Upper lobe of left lung (tissue), 6 donors: ENCODE data around the gene NOS1AP. TPM values are rescaled to one million over a fixed set of nuclear protein-coding genes. Genes with fewer than 3 reads are reported as not detected.

Experiments used
- ATAC-seq, 2 donors: fragments of 200-7000 bp; cut with Tn5 transposase; one replicate each; pipeline ENCODE4 v1.9.1; 2022; ENCODE audit warnings: mild to moderate bottlenecking in 2 of 2, moderate library complexity in 2 of 2; ENCODE audit not compliant: low FRiP score in 2 of 2
- DNase-seq, 2 donors: peaks; one replicate each; pipeline ENCODE4 v3.0.0-alpha.2; 2019 to 2020
- H3K27ac ChIP-seq, 4 donors: fragments of 200-600 bp; sonication (generic); one replicate each; pipeline ENCODE4 v1.5.1; 2016 to 2019
- H3K27me3 ChIP-seq, 4 donors: fragments of 200-600 bp; sonication (generic); one replicate each; pipeline ENCODE4 v1.5.1; 2017 to 2019
- H3K36me3 ChIP-seq, 4 donors: fragments of 200-600 bp; sonication (generic); one replicate each; pipeline ENCODE4 v1.5.1; 2016 to 2019
- H3K4me1 ChIP-seq, 4 donors: fragments of 200-600 bp; sonication (generic); one replicate each; pipeline ENCODE4 v1.5.1; 2018 to 2019
- H3K4me3 ChIP-seq, 4 donors: fragments of 200-600 bp; sonication (generic); one replicate each; pipeline ENCODE4 v1.5.1; 2017 to 2019; ENCODE audit warnings: mild to moderate bottlenecking in 2 of 4, moderate library complexity in 1 of 4
- H3K9me3 ChIP-seq, 4 donors: fragments of 200-600 bp; sonication (generic); one replicate each; pipeline ENCODE4 v1.5.1; 2018 to 2019
- CTCF ChIP-seq, 6 experiments: fragments of 450-650 bp in 4 of 6; fragments of 200-600 bp in 2 of 6; sonication (generic) in 2 of 6; IDR thresholded peaks; one replicate each; pipeline ENCODE4 v1.5.1; 2016 to 2019; ENCODE audit warnings: antibody characterized with exemption in 6 of 6
- EP300 ChIP-seq, 4 donors: sonication (generic); formaldehyde crosslinking; IDR thresholded peaks; one replicate each; pipeline ENCODE4 v1.5.1; 2017; ENCODE audit warnings: antibody characterized with exemption in 4 of 4, control low read depth in 2 of 4
- POLR2A ChIP-seq, 4 donors: fragments of 450-650 bp; IDR thresholded peaks; one replicate each; pipeline ENCODE4 v1.5.1; 2016 to 2017; ENCODE audit warnings: antibody characterized with exemption in 4 of 4, mild to moderate bottlenecking in 2 of 4
- POLR2AphosphoS5 ChIP-seq, 2 donors: sonication (generic); formaldehyde crosslinking; IDR thresholded peaks; one replicate each; pipeline ENCODE4 v1.5.1; 2017; ENCODE audit warnings: antibody characterized with exemption in 2 of 2
- WGBS, 2 donors: methylation state at CpG; one replicate each; pipeline ENCODE4 v1.1.5; 2017 to 2018; 5-methylcytosine and 5-hydroxymethylcytosine counted together
- total RNA-seq, 6 donors: library from RNA; depleted of rRNA in 4 of 6; stranded (reverse); fragments of >200 nt in 4 of 6; gene quantifications; one replicate each; pipeline versions ENCODE4 v1.1.0 to v1.2.1, GENCODE V29; 2016 to 2021
- donor health status: DM: no; HTN: no; CAD: no; lungs with moderate emphysema.
- donor health status: DM: no; HTN: yes; CAD: no; lungs with severe emphysema.

The NOS1AP gene
- 10 to 100 TPM in 2 of 6 donors, 1 to 10 TPM in 4; 5.3 to 16.4 (median 6.5) TPM for total RNA-seq

- H3K27ac ChIP-seq = peak within 1 kb of the TSS; percentile 39 to 84 (median 69)
- H3K27me3 ChIP-seq = no peaks in the 10 kb centered on the region
- WGBS, 2 donors = 0 to 1% methylated on average over 2 to 53 of the region's 95 CpGs
- ATAC-seq = peak; percentile 91 to 98
- no peaks in the 10 kb centered on the region for H3K36me3 ChIP-seq
- peaks cover 0 to under 1% (median 0%) of the 10 kb centered on the region in 4 donors for H3K9me3 ChIP-seq
- H3K4me1 ChIP-seq = peaks cover 13 to 31% (median 16%) of the 10 kb centered on the region in 4 donors
- H3K4me3 ChIP-seq = peak within 1 kb of the TSS; percentile 51 to 87 (median 74)
- DNase-seq = peak; percentile 92 to 97
- no peak for TF ChIP-seq EP300 (IDR thresholded peaks at IDR 0.05)
- peak in 1 of 6 experiments; percentile 18 for TF ChIP-seq CTCF (IDR thresholded peaks at IDR 0.05)
- TF ChIP-seq POLR2A (IDR thresholded peaks at IDR 0.05) = peak in 3 of 4 donors; percentile 58 to 78 (median 59)
- peak in 1 of 2 donors; percentile 20 for TF ChIP-seq POLR2AphosphoS5 (IDR thresholded peaks at IDR 0.05)
These were observed at the start of gene NOS1AP for GRCh38 chr1:162069334-162070093. TSS of gene NOS1AP (plus strand) at chr1:162069691. CDS start at chr1:162070178, 487 bp downstream.

- no peaks in the 10 kb centered on the region for H3K9me3 ChIP-seq
- H3K36me3 ChIP-seq = no peaks in the 10 kb centered on the region
- H3K27ac ChIP-seq = no peak overlapping the region
- TF ChIP-seq POLR2A (IDR thresholded peaks at IDR 0.05) (no peak), POLR2AphosphoS5 (IDR thresholded peaks at IDR 0.05) (no peak), CTCF (IDR thresholded peaks at IDR 0.05) (no peak), EP300 (IDR thresholded peaks at IDR 0.05) (no peak)
- no peak overlapping the region for H3K4me3 ChIP-seq
- ATAC-seq = no peak
- peaks cover 25 to 45% (median 35%) of the 10 kb centered on the region in 4 donors for H3K4me1 ChIP-seq
- no peak for DNase-seq
- peaks cover 0 to 3% (median 0%) of the 10 kb centered on the region in 4 donors for H3K27me3 ChIP-seq
- 53 to 60% methylated on average over 2 of the region's 2 CpGs for WGBS, 2 donors
These were observed 49.3 kb upstream of the NOS1AP start for GRCh38 chr1:162020150-162020549.

- Histone ChIP-seq H3K36me3 (no peaks in the 10 kb centered on the region), H3K4me1 (peaks cover 25 to 45% (median 35%) of the 10 kb centered on the region in 4 donors), H3K9me3 (no peaks in the 10 kb centered on the region), H3K4me3 (peak overlapping the region in 1 of 4 donors; percentile 63), H3K27me3 (peaks cover 0 to 3% (median 0%) of the 10 kb centered on the region in 4 donors), H3K27ac (no peak overlapping the region)
- TF ChIP-seq EP300 (IDR thresholded peaks at IDR 0.05) (no peak), CTCF (IDR thresholded peaks at IDR 0.05) (no peak), POLR2A (IDR thresholded peaks at IDR 0.05) (no peak), POLR2AphosphoS5 (IDR thresholded peaks at IDR 0.05) (no peak)
- WGBS, 2 donors = 71 to 72% methylated on average over 4 of the region's 4 CpGs
- ATAC-seq (no peak), DNase-seq (no peak)
These were observed 48.4 kb upstream of the NOS1AP start for GRCh38 chr1:162021124-162021523.

GRCh38 chr1:162022626-162023025 lies 46.9 kb upstream of the NOS1AP start:
- H3K27me3 ChIP-seq = peaks cover 0 to 3% (median 0%) of the 10 kb centered on the region in 4 donors
- H3K36me3 ChIP-seq = no peaks in the 10 kb centered on the region
- 83 to 85% methylated on average over 9 of the region's 9 CpGs for WGBS, 2 donors
- TF ChIP-seq EP300 (IDR thresholded peaks at IDR 0.05) (no peak), POLR2AphosphoS5 (IDR thresholded peaks at IDR 0.05) (no peak), POLR2A (IDR thresholded peaks at IDR 0.05) (no peak), CTCF (IDR thresholded peaks at IDR 0.05) (no peak)
- ATAC-seq (no peak), DNase-seq (no peak)
- H3K4me3 ChIP-seq = peak overlapping the region in 3 of 4 donors; percentile 48 to 63 (median 60)
- no peaks in the 10 kb centered on the region for H3K9me3 ChIP-seq
- peaks cover 25 to 45% (median 35%) of the 10 kb centered on the region in 4 donors for H3K4me1 ChIP-seq
- H3K27ac ChIP-seq = peak overlapping the region in 1 of 4 donors; percentile 82
